Neural progenitor cell (in vitro differentiated cells): ENCODE data around the gene PHF10. TPM values are rescaled to one million over a fixed set of nuclear protein-coding genes. Genes with fewer than 3 reads are reported as not detected.

Experiments used
- DNase-seq: peaks from one replicate; pipeline ENCODE4 v3.0.0-alpha.2; 2016; ENCODE audit warnings: low spot score
- H2AFZ ChIP-seq: fragments of 200-600 bp; sonication (generic); replicated peaks from 2 replicates; pipeline ENCODE4 v1.6.1; 2016; ENCODE audit warnings: antibody characterized with exemption
- H3F3A ChIP-seq: fragments of 200-600 bp; sonication (generic); 2 replicates; pipeline ENCODE4 v1.6.1; 2016; ENCODE audit warnings: antibody characterized with exemption, low read depth
- H3K27ac ChIP-seq: fragments of 200-600 bp; sonication (generic); 2 replicates; pipeline ENCODE4 v1.5.1; 2016; ENCODE audit warnings: mild to moderate bottlenecking
- H3K27me3 ChIP-seq: fragments of 200-600 bp; sonication (generic); 2 replicates; pipeline ENCODE4 v1.6.1; 2016; ENCODE audit warnings: mild to moderate bottlenecking, moderate library complexity
- H3K36me3 ChIP-seq: fragments of 200-600 bp; sonication (generic); 2 replicates; pipeline ENCODE4 v1.5.1; 2016
- H3K4me1 ChIP-seq: fragments of 200-600 bp; sonication (generic); 2 replicates; pipeline ENCODE4 v1.6.1; 2016; ENCODE audit warnings: mixed run types
- H3K4me2 ChIP-seq: fragments of 200-600 bp; sonication (generic); 2 replicates; pipeline ENCODE4 v1.6.1; 2016
- H3K4me3 ChIP-seq: fragments of 200-600 bp; sonication (generic); 2 replicates; pipeline ENCODE4 v1.5.1; 2016
- H3K79me2 ChIP-seq: fragments of 200-600 bp; sonication (generic); 2 replicates; pipeline ENCODE4 v1.6.1; 2016; ENCODE audit warnings: low read depth
- H3K9ac ChIP-seq: fragments of 200-600 bp; sonication (generic); 2 replicates; pipeline ENCODE4 v1.6.1; 2016
- H3K9me3 ChIP-seq: fragments of 200-600 bp; sonication (generic); 2 replicates; pipeline ENCODE4 v1.5.1; 2016; ENCODE audit warnings: low read depth
- H4K20me1 ChIP-seq: fragments of 200-600 bp; sonication (generic); 2 replicates; pipeline ENCODE4 v1.6.1; 2016; ENCODE audit warnings: low read depth
- H3K27ac Mint-ChIP-seq: 3 replicates; pipeline ENCODE4 v1.8.0; 2021; ENCODE audit warnings: mixed read lengths
- H3K27me3 Mint-ChIP-seq: 2 replicates; pipeline ENCODE4 v1.8.0; 2022; ENCODE audit warnings: low read depth, mild to moderate bottlenecking, inconsistent platforms, moderate library complexity, mixed read lengths; ENCODE audit not compliant: insufficient read depth
- H3K36me3 Mint-ChIP-seq: 3 replicates; pipeline ENCODE4 v1.8.0; 2021; ENCODE audit warnings: mixed read lengths
- H3K4me1 Mint-ChIP-seq: 3 replicates; pipeline ENCODE4 v1.8.0; 2021; ENCODE audit warnings: mixed read lengths
- H3K4me3 Mint-ChIP-seq: 3 replicates; pipeline ENCODE4 v1.8.0; 2021; ENCODE audit warnings: mild to moderate bottlenecking, moderate library complexity, mixed read lengths
- H3K9me3 Mint-ChIP-seq: 3 replicates; pipeline ENCODE4 v1.8.0; 2020; ENCODE audit warnings: mixed read lengths
- CTCF ChIP-seq: fragments of 200-600 bp; sonication (generic); IDR thresholded peaks from 2 replicates; pipeline ENCODE4 v1.5.1; 2017; ENCODE audit warnings: antibody characterized with exemption, mild to moderate bottlenecking
- EZH2 ChIP-seq: fragments of 200-600 bp; sonication (generic); IDR thresholded peaks from 2 replicates; pipeline ENCODE4 v1.6.1; 2017; ENCODE audit warnings: antibody characterized with exemption, mild to moderate bottlenecking, moderate library complexity
- EZH2phosphoT487 ChIP-seq: fragments of 200-600 bp; sonication (generic); IDR thresholded peaks from 2 replicates; pipeline ENCODE4 v1.6.1; 2017; ENCODE audit warnings: antibody characterized with exemption
- total RNA-seq: library from RNA; depleted of rRNA; stranded (reverse); fragments of >200 nt; gene quantifications from 2 replicates; pipeline ENCODE4 v1.2.3, GENCODE V29; 2015; ENCODE audit warnings: low replicate concordance

PHF10 gene
- total RNA-seq, 1 donor from 2014 or later = 43.0 TPM

DNA sequence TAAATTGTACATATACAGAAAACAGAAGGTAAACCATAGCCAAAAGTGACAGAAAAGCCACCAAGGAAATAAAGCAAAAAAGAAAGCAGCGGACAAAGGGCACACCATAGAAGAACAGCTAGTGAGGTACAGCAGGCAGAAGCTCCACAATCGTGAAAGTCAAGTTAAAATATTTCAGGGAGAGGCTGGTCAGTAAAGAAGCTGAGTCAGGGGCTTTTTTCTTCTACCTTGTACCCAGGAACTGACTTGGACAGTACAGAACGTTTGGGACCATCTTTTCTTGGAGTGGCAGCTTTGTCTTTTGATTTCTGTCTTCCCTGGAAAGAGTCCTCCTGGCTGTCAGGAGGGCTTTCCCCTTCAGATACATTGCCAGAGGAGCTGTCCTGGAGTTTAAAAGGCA is 14.3 kb downstream of the PHF10 start:
- Histone ChIP-seq H3K27ac (no peak overlapping the region), H3F3A (peaks cover 10% of the 10 kb centered on the region), H3K79me2 (peaks cover 7% of the 10 kb centered on the region), H3K4me1 (no peaks in the 10 kb centered on the region), H3K9ac (no peak overlapping the region), H3K4me2 (no peak overlapping the region), H3K9me3 (no peaks in the 10 kb centered on the region), H3K36me3 (peaks cover 10% of the 10 kb centered on the region), H3K27me3 (no peaks in the 10 kb centered on the region), H4K20me1 (no peaks in the 10 kb centered on the region), H2AFZ (no peak overlapping the region), H3K4me3 (no peak overlapping the region)
- Mint-ChIP-seq H3K27me3 (peaks cover 2% of the 10 kb centered on the region), H3K4me1 (peaks cover under 1% of the 10 kb centered on the region), H3K36me3 (peaks cover 10% of the 10 kb centered on the region), H3K27ac (no peak overlapping the region), H3K9me3 (no peaks in the 10 kb centered on the region), H3K4me3 (no peak overlapping the region)
- no peak for DNase-seq
- TF ChIP-seq CTCF = no peak
- TF ChIP-seq EZH2phosphoT487 = no peak
- TF ChIP-seq EZH2 = no peak

DNA sequence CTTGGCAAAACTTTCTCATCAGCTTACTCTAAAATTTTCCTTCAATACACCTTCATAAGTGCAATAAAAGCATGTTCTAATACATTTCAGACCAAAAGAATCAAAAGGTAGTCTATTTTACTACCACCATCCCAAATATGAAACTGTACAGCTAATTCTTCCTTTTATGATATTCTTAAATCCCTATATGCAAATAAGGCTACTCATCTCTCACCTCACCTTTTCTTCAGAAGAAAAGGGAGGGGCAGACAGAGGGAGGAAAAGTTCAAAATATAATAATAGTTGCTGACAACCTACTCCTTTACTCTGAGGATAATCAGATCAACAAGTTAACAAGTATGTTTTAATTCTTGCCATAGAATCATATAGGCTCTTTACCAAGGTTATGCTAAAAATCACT is 15.0 kb downstream of the PHF10 start:
- Histone ChIP-seq H3K27me3 (no peaks in the 10 kb centered on the region), H3K9ac (no peak overlapping the region), H2AFZ (no peak overlapping the region), H3K4me2 (no peak overlapping the region), H3F3A (peaks cover 10% of the 10 kb centered on the region), H3K27ac (no peak overlapping the region), H3K4me3 (no peak overlapping the region), H3K79me2 (peaks cover 14% of the 10 kb centered on the region), H4K20me1 (peaks cover 2% of the 10 kb centered on the region), H3K4me1 (peaks cover 5% of the 10 kb centered on the region), H3K36me3 (peaks cover 10% of the 10 kb centered on the region), H3K9me3 (no peaks in the 10 kb centered on the region)
- peaks cover 2% of the 10 kb centered on the region for H3K27me3 Mint-ChIP-seq
- H3K4me3 Mint-ChIP-seq = no peak overlapping the region
- peaks cover 4% of the 10 kb centered on the region for H3K4me1 Mint-ChIP-seq
- no peak overlapping the region for H3K27ac Mint-ChIP-seq
- DNase-seq = no peak
- peaks cover 7% of the 10 kb centered on the region for H3K36me3 Mint-ChIP-seq
- TF ChIP-seq EZH2 (no peak), CTCF (no peak), EZH2phosphoT487 (no peak)
- no peaks in the 10 kb centered on the region for H3K9me3 Mint-ChIP-seq

GRCh38 chr6:169707772-169708171 is 16.5 kb downstream of the PHF10 start:
- Histone ChIP-seq H3K9ac (no peak overlapping the region), H4K20me1 (peaks cover 18% of the 10 kb centered on the region), H3K36me3 (peaks cover 10% of the 10 kb centered on the region), H3K4me3 (no peak overlapping the region), H3K4me1 (peaks cover 18% of the 10 kb centered on the region), H3K79me2 (peaks cover 29% of the 10 kb centered on the region), H3K27ac (no peak overlapping the region), H3K4me2 (no peak overlapping the region), H2AFZ (no peak overlapping the region), H3K27me3 (no peaks in the 10 kb centered on the region), H3F3A (peaks cover 10% of the 10 kb centered on the region), H3K9me3 (no peaks in the 10 kb centered on the region)
- Mint-ChIP-seq H3K4me3 (no peak overlapping the region), H3K4me1 (peaks cover 19% of the 10 kb centered on the region), H3K36me3 (peaks cover 6% of the 10 kb centered on the region), H3K9me3 (no peaks in the 10 kb centered on the region), H3K27me3 (peaks cover 2% of the 10 kb centered on the region), H3K27ac (no peak overlapping the region)
- TF ChIP-seq CTCF (no peak), EZH2phosphoT487 (no peak), EZH2 (no peak)
- DNase-seq = no peak
